Large intestine (tissue), 3 donors: ENCODE data around the gene ABHD13. TPM values are rescaled to one million over a fixed set of nuclear protein-coding genes. Genes with fewer than 3 reads are reported as not detected.

Experiments
- DNase-seq, 2 donors: peaks; one replicate each; pipeline versions ENCODE4 v3.0.0 to v3.0.0-alpha.2; 2013
- H3K27ac ChIP-seq: one replicate; pipeline ENCODE4 v1.5.1; 2013; ENCODE audit warnings: low read length
- H3K27me3 ChIP-seq: 2 replicates; pipeline ENCODE4 v1.6.1; 2013; ENCODE audit warnings: low read length; ENCODE audit not compliant: control insufficient read depth, insufficient read depth
- H3K36me3 ChIP-seq: 2 replicates; pipeline ENCODE4 v1.6.1; 2013; ENCODE audit warnings: low read length; ENCODE audit not compliant: control insufficient read depth, insufficient read depth
- H3K4me1 ChIP-seq: one replicate; pipeline ENCODE4 v1.6.1; 2013; ENCODE audit warnings: low read length; ENCODE audit not compliant: control insufficient read depth, insufficient read depth
- H3K4me3 ChIP-seq: one replicate; pipeline ENCODE4 v1.5.1; 2013; ENCODE audit warnings: low read length
- H3K9me3 ChIP-seq: one replicate; pipeline ENCODE4 v1.6.1; 2013; ENCODE audit warnings: mild to moderate bottlenecking, low read depth, low read length, moderate library complexity; ENCODE audit not compliant: control insufficient read depth
- WGBS: methylation state at CpG from one replicate; pipeline ENCODE4 v1.1.5; 2013; ENCODE audit warnings: low lambda C conversion rate; ENCODE audit not compliant: insufficient coverage; 5-methylcytosine and 5-hydroxymethylcytosine counted together
- polyA plus RNA-seq: library from polyadenylated mRNA; unstranded; fragments of 120-200 nt; gene quantifications from one replicate; pipeline ENCODE4 v1.2.1, GENCODE V29; 2013

ABHD13 gene
- polyA plus RNA-seq, 1 donor: 12.9 TPM

DNA sequence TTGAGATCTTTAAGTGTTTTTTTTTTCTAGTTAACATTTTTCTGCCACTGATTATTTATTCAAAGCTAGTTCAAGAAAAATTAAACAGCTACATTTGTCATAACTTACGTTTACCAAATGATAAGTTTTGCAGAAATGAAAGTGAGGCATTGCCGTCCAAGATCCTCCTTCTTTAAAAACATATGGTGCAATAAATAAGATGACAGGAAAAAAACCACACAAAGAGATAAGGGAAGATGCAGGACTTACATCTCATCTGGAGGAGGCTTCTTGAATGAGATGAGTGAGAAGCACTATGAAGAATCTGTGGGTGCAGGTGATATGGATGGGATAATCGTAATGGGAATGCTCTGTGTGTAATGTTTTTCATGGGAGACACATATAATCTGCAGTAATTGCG lies 63.7 kb downstream of the ABHD13 start:
- no peak overlapping the region for H3K4me3 ChIP-seq
- 68% methylated on average over 3 of the region's 4 CpGs for WGBS
- H3K9me3 ChIP-seq: no peaks in the 10 kb centered on the region
- no peaks in the 10 kb centered on the region for H3K27me3 ChIP-seq
- no peak overlapping the region for H3K27ac ChIP-seq
- no peaks in the 10 kb centered on the region for H3K4me1 ChIP-seq
- no peaks in the 10 kb centered on the region for H3K36me3 ChIP-seq
- no peak for DNase-seq

DNA sequence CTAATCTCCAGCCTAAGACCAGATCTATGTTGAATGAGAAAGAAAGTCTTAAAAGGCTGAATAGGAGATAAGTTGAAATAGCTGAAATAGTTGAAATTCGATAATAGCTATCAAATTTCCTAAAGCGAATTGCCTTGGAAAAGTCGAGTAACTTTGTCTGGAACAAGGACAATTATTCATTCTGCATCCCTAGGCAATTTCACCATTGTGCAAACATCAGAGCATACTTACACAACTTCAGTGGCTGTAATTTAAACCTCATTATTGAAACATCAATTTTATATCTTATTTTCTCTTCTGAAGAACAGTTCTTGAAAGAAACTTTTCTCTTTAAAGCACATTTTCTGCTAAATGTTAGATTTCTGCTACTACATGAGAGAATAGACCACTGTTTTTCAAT lies 64.9 kb downstream of the ABHD13 start:
- 67% methylated on average over 3 of the region's 3 CpGs for WGBS
- Histone ChIP-seq H3K4me3 (no peak overlapping the region), H3K36me3 (no peaks in the 10 kb centered on the region), H3K27me3 (no peaks in the 10 kb centered on the region), H3K4me1 (no peaks in the 10 kb centered on the region), H3K27ac (no peak overlapping the region), H3K9me3 (no peaks in the 10 kb centered on the region)
- DNase-seq: no peak

Other genes starting within 250 kb of the ABHD13 start
- 16.1 TPM for gene LIG4, start 2.9 kb upstream of the ABHD13 start, polyA plus RNA-seq
- 2.9 TPM for gene TNFSF13B, start 51.3 kb downstream of the ABHD13 start, polyA plus RNA-seq